GM18858 (cell line): ENCODE results near the gene TRIP10.
"Not testable (repeated sequence)": the region's sequence is repeated elsewhere in the genome, so short reads cannot be mapped to it uniquely, and the experiment has no call there.

Source experiments
- ATAC-seq: cut with Tn5 transposase; IDR thresholded peaks from one replicate; pipeline ENCODE4 v1.9.1; 2021; ENCODE audit not compliant: unreplicated experiment

The TRIP10 gene, protein sequence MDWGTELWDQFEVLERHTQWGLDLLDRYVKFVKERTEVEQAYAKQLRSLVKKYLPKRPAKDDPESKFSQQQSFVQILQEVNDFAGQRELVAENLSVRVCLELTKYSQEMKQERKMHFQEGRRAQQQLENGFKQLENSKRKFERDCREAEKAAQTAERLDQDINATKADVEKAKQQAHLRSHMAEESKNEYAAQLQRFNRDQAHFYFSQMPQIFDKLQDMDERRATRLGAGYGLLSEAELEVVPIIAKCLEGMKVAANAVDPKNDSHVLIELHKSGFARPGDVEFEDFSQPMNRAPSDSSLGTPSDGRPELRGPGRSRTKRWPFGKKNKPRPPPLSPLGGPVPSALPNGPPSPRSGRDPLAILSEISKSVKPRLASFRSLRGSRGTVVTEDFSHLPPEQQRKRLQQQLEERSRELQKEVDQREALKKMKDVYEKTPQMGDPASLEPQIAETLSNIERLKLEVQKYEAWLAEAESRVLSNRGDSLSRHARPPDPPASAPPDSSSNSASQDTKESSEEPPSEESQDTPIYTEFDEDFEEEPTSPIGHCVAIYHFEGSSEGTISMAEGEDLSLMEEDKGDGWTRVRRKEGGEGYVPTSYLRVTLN

GRCh38 chr19:6739390-6739882 lies at the start of gene TRIP10:
Gene TRIP10 (plus strand): TSS chr19:6739680. CDS start chr19:6739762, 82 bp downstream.
- no peak for ATAC-seq

GRCh38 chr19:6690160-6690885 lies 49.2 kb upstream of the TRIP10 start:
- no peak for ATAC-seq

DNA sequence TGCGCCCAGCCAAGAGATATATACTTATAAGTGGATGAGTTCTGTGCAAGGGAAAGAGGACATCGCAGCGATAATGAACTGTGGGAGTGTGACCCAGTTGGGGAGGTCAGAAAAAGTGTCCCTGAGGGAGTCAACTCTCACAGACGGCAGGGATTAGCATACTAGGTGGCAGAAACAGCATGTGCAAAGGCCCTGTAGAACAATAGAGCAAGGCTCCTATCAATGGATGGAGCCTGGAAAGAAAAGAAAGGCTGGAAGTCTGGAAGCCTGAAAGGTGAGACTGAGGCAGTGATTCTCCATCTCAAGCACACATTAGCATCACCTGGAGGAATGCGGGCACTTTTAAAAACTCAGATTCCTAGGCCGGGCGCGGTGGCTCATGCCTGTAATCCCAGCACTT lies 48.1 kb upstream of the TRIP10 start:
- no peak for ATAC-seq

DNA sequence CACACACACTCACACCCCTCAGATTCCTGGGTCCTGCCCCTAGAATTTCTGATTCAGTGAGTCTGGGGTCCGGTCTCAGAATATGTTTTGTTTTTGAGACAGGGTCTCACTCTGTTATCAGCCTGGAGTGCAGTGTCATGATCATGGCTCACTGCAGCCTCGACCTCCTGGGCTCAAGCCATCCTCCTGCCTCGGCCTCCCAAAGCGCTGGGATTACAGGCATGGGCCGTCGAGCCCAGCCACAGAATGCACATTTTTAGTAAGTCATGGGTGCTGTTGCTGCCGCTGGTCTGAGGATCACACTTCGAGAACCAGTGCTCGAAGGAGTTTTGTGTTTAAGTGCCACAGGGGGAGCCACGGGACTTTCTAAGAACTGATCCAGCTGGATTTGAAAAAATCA lies 47.5 kb upstream of the TRIP10 start:
- ATAC-seq = no peak

DNA sequence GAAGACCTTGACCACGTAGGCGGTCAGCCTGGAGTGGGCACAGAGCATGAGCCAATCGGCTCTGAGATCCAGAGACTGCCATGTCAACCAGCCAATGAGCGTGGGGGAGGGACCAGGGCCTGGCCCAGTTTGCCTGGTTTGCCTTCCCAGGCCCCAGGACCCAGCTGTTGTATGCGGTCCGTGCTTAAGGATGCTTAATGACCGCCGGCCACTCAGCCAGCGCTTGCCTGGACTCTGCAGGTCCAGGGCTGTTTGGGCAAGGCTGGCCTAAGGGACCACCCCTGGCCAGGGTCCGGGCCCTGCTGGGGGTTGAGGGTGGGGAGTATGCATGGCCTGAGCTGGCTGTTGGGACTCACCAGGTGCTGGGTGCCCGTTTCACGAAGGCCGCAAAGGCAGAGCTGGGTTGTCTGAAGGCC lies 46.4 kb upstream of the TRIP10 start:
- ATAC-seq = no peak

DNA sequence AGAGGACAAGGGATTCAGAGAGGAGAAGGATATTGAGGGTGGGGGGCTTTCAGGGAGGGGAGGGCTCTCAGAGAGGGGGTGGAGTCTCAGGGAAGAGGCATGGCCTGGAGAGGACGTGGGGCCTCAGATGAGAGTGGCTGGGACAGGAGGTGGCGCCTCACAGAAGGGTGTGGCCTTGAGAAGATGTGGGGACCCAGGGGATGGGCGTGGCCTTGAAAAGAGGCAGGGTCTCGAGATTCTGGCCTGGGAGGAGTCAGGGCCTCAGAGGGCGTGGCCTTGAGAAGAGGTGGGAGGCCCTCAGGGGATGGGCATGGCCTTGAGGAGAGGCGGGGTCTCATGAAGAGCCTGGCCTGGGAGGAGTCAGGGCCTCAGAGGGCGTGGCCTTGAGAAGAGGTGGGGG lies 45.8 kb upstream of the TRIP10 start:
- no peak for ATAC-seq

- ATAC-seq = no peak
Observed at GRCh38 chr19:6694147-6694815, 45.2 kb upstream of the TRIP10 start.

- no peak for ATAC-seq
Observed at GRCh38 chr19:6696239-6696820, 43.1 kb upstream of the TRIP10 start.

GRCh38 chr19:6697291-6697690 lies 42.2 kb upstream of the TRIP10 start:
- ATAC-seq = no peak

- no peak for ATAC-seq
Observed at GRCh38 chr19:6699935-6700334, 39.5 kb upstream of the TRIP10 start.

DNA sequence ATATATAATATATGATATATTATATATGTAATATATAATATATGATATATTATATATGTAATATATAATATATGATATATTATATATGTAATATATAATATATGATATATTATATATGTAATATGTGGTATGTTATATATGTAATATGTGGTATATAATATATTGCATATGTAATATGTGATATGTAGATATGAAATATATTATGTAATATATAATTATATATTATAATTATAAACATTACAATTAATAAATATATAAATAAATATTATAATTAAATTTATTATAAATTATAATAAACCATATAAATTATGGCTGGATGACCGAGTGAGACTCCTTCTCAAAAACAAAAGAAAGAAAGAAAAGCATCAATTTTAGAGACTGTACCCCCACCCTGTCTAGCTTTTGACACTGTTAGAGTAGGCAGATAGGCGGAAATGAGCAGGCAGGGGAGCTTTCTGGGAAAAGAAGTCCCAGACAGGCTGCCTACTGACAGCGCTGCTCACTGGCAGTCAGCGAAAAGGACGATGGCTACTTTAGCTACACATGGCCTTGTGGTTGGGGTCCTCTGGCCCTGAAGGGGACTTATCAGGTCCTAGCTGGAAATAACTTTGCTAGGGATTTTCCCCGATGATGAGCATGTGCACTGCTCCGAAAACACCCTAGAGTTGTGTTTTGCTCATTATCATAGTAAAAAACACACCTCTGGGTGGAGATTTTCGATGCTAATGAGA lies 38.7 kb upstream of the TRIP10 start:
- ATAC-seq = no peak

- ATAC-seq = no peak
Observed at GRCh38 chr19:6705931-6706632, 33.4 kb upstream of the TRIP10 start.

- ATAC-seq = no peak
Observed at GRCh38 chr19:6706633-6706958, 32.9 kb upstream of the TRIP10 start.

GRCh38 chr19:6707011-6707657 lies 32.3 kb upstream of the TRIP10 start:
- ATAC-seq = no peak

- no peak for ATAC-seq
Observed at GRCh38 chr19:6707658-6708018, 31.8 kb upstream of the TRIP10 start.

GRCh38 chr19:6708346-6708745 lies 31.1 kb upstream of the TRIP10 start:
- ATAC-seq = no peak

- ATAC-seq = not testable (repeated sequence)
Observed at GRCh38 chr19:6708913-6709312, 30.6 kb upstream of the TRIP10 start.

GRCh38 chr19:6709549-6709948 lies 29.9 kb upstream of the TRIP10 start:
- ATAC-seq = no peak
